NB4 (cell line): ENCODE data around the gene CYP11A1.

Experiments used
- CTCF ChIP-seq: IDR thresholded peaks from one replicate; pipeline ENCODE4 v1.5.1; 2012; ENCODE audit warnings: low read depth, low read length
- MAX ChIP-seq: IDR thresholded peaks from 2 replicates; pipeline ENCODE4 v1.6.1; 2011; ENCODE audit warnings: low read depth, low read length

GRCh38 chr15:74400313-74400860 is 32.9 kb upstream of the CYP11A1 start:
- TF ChIP-seq MAX, result no peak
- TF ChIP-seq CTCF, result no peak
